Adrenal gland (tissue), 5 donors: ENCODE measurements around the gene TMEM74B.

Experiments used
- CTCF ChIP-seq, 6 experiments: fragments of 450-650 bp in 4 of 6; fragments of 200-600 bp in 2 of 6; sonication (generic) in 1 of 6; IDR thresholded peaks; 1 replicate in 5 of 6; 2 replicates in 1 of 6; pipeline versions ENCODE4 v1.5.1 to v1.8.0; 2016 to 2021; ENCODE audit warnings: antibody characterized with exemption in 6 of 6, mild to moderate bottlenecking in 2 of 6, moderate library complexity in 1 of 6
- POLR2A ChIP-seq, 2 donors: fragments of 450-650 bp; IDR thresholded peaks; one replicate each; pipeline ENCODE4 v1.6.1; 2017; ENCODE audit warnings: antibody characterized with exemption in 2 of 2, mild to moderate bottlenecking in 2 of 2, moderate library complexity in 1 of 2
- donor health status: DM: no; HTN: no; CAD: no.

GRCh38 chr20:1150218-1150617 is 34.6 kb downstream of the TMEM74B start:
- no peak for TF ChIP-seq CTCF (IDR thresholded peaks at IDR 0.05)
- TF ChIP-seq POLR2A (IDR thresholded peaks at IDR 0.05): no peak
